ENCODE measurements around the gene NPRL2. TPM values are rescaled to one million over a fixed set of nuclear protein-coding genes. Genes with fewer than 3 reads are reported as not detected.

Gene NPRL2
- total and polyA plus RNA-seq, 9 of the 15 experiments (the other 6 are each of a cell fraction or from before 2014, with no cell fraction given): 17.4 to 40.4 (median 24.4) TPM

Other genes with a start within 250 kb of the NPRL2 start
Only the 7 nearest of the 19 such genes appear.
- 5.4 and 8.0 TPM in 2 replicates for gene HYAL1, start 47.2 kb downstream of the NPRL2 start, total RNA-seq (2014; rRNA removed)
- 2.9 and 3.3 TPM in 2 replicates for gene HYAL1, start 47.2 kb downstream of the NPRL2 start, total RNA-seq (2014; rRNA removed; fragmentation: Illumina TruSeq; extraction: Trizol)
- gene HYAL1, start 47.2 kb downstream of the NPRL2 start, total RNA-seq (2015; rRNA removed; fragmentation: Illumina TruSeq; extraction: Trizol): 4.7 and 5.3 TPM in 2 replicates
- gene HYAL1, start 47.2 kb downstream of the NPRL2 start, total RNA-seq (2021): 8.3 and 8.4 TPM in 2 replicates
- gene HYAL1, start 47.2 kb downstream of the NPRL2 start, polyA plus RNA-seq (2011; rRNA removed): 3.1 and 5.7 TPM in 2 replicates
- gene HYAL1, start 47.2 kb downstream of the NPRL2 start, polyA plus RNA-seq (2014; fragmentation: Illumina TruSeq; extraction: Trizol): 7.5 and 7.7 TPM in 2 replicates
- gene HYAL1, start 47.2 kb downstream of the NPRL2 start, polyA plus RNA-seq (2014; fragmentation: Nextera tagmentation; extraction: Ambion mirVana): 1 to 10 TPM; 1.4 to 1.6 TPM
- 7.9 and 8.5 TPM in 2 replicates for gene HYAL1, start 47.2 kb downstream of the NPRL2 start, polyA plus RNA-seq (2014; rRNA removed)
- gene HYAL2, start 28.0 kb downstream of the NPRL2 start, total RNA-seq (2014; rRNA removed): 18.4 and 22.7 TPM in 2 replicates
- gene HYAL2, start 28.0 kb downstream of the NPRL2 start, total RNA-seq (2014; rRNA removed; fragmentation: Illumina TruSeq; extraction: Trizol): 3.1 and 4.0 TPM in 2 replicates
- 11.2 and 11.4 TPM in 2 replicates for gene HYAL2, start 28.0 kb downstream of the NPRL2 start, total RNA-seq (2015; rRNA removed; fragmentation: Illumina TruSeq; extraction: Trizol)
- 12.4 and 13.3 TPM in 2 replicates for gene HYAL2, start 28.0 kb downstream of the NPRL2 start, total RNA-seq (2021)
- gene HYAL2, start 28.0 kb downstream of the NPRL2 start, polyA plus RNA-seq (2011; rRNA removed): 13.4 and 18.8 TPM in 2 replicates
- 10.2 and 13.1 TPM in 2 replicates for gene HYAL2, start 28.0 kb downstream of the NPRL2 start, polyA plus RNA-seq (2014; fragmentation: Illumina TruSeq; extraction: Trizol)
- under 1 TPM in 1 of 2 experiments, not detected in 1; 0.36 TPM for gene HYAL2, start 28.0 kb downstream of the NPRL2 start, polyA plus RNA-seq (2014; fragmentation: Nextera tagmentation; extraction: Ambion mirVana)
- gene HYAL2, start 28.0 kb downstream of the NPRL2 start, polyA plus RNA-seq (2014; rRNA removed): 11.4 and 19.4 TPM in 2 replicates
- gene TUSC2, start 22.6 kb downstream of the NPRL2 start, total RNA-seq (2014; rRNA removed): 39.9 TPM in 2 replicates
- gene TUSC2, start 22.6 kb downstream of the NPRL2 start, total RNA-seq (2014; rRNA removed; fragmentation: Illumina TruSeq; extraction: Trizol): 14.5 and 16.1 TPM in 2 replicates
- 17.2 and 18.5 TPM in 2 replicates for gene TUSC2, start 22.6 kb downstream of the NPRL2 start, total RNA-seq (2015; rRNA removed; fragmentation: Illumina TruSeq; extraction: Trizol)
- 24.6 and 25.8 TPM in 2 replicates for gene TUSC2, start 22.6 kb downstream of the NPRL2 start, total RNA-seq (2021)
- gene TUSC2, start 22.6 kb downstream of the NPRL2 start, polyA plus RNA-seq (2011; rRNA removed): 28.0 and 28.4 TPM in 2 replicates
- gene TUSC2, start 22.6 kb downstream of the NPRL2 start, polyA plus RNA-seq (2014; fragmentation: Illumina TruSeq; extraction: Trizol): 24.2 and 26.1 TPM in 2 replicates
- gene TUSC2, start 22.6 kb downstream of the NPRL2 start, polyA plus RNA-seq (2014; fragmentation: Nextera tagmentation; extraction: Ambion mirVana): 1 to 10 TPM; 2.8 to 4.4 TPM
- gene TUSC2, start 22.6 kb downstream of the NPRL2 start, polyA plus RNA-seq (2014; rRNA removed): 60.5 and 67.5 TPM in 2 replicates
- gene RASSF1, start 9.9 kb downstream of the NPRL2 start, total RNA-seq (2014; rRNA removed): 38.6 and 51.1 TPM in 2 replicates
- 14.5 and 15.3 TPM in 2 replicates for gene RASSF1, start 9.9 kb downstream of the NPRL2 start, total RNA-seq (2014; rRNA removed; fragmentation: Illumina TruSeq; extraction: Trizol)
- 22.1 and 24.6 TPM in 2 replicates for gene RASSF1, start 9.9 kb downstream of the NPRL2 start, total RNA-seq (2015; rRNA removed; fragmentation: Illumina TruSeq; extraction: Trizol)
- gene RASSF1, start 9.9 kb downstream of the NPRL2 start, total RNA-seq (2021): 32.5 and 32.9 TPM in 2 replicates
- 57.1 and 75.8 TPM in 2 replicates for gene RASSF1, start 9.9 kb downstream of the NPRL2 start, polyA plus RNA-seq (2011; rRNA removed)
- gene RASSF1, start 9.9 kb downstream of the NPRL2 start, polyA plus RNA-seq (2014; fragmentation: Illumina TruSeq; extraction: Trizol): 22.8 and 27.7 TPM in 2 replicates
- 1 to 10 TPM; 3.6 to 7.0 TPM for gene RASSF1, start 9.9 kb downstream of the NPRL2 start, polyA plus RNA-seq (2014; fragmentation: Nextera tagmentation; extraction: Ambion mirVana)
- gene RASSF1, start 9.9 kb downstream of the NPRL2 start, polyA plus RNA-seq (2014; rRNA removed): 50.8 and 56.8 TPM in 2 replicates
- 2.7 and 2.8 TPM in 2 replicates for gene ZMYND10, start 5.0 kb downstream of the NPRL2 start, total RNA-seq (2014; rRNA removed)
- gene ZMYND10, start 5.0 kb downstream of the NPRL2 start, total RNA-seq (2014; rRNA removed; fragmentation: Illumina TruSeq; extraction: Trizol): 0.35 and 0.51 TPM in 2 replicates
- 0.36 and 0.60 TPM in 2 replicates for gene ZMYND10, start 5.0 kb downstream of the NPRL2 start, total RNA-seq (2015; rRNA removed; fragmentation: Illumina TruSeq; extraction: Trizol)
- 1.1 and 1.3 TPM in 2 replicates for gene ZMYND10, start 5.0 kb downstream of the NPRL2 start, total RNA-seq (2021)
- 0.93 and 2.8 TPM in 2 replicates for gene ZMYND10, start 5.0 kb downstream of the NPRL2 start, polyA plus RNA-seq (2011; rRNA removed)
- gene ZMYND10, start 5.0 kb downstream of the NPRL2 start, polyA plus RNA-seq (2014; fragmentation: Illumina TruSeq; extraction: Trizol): 0.46 and 0.70 TPM in 2 replicates
- under 1 TPM; 0.20 to 0.29 TPM for gene ZMYND10, start 5.0 kb downstream of the NPRL2 start, polyA plus RNA-seq (2014; fragmentation: Nextera tagmentation; extraction: Ambion mirVana)
- gene ZMYND10, start 5.0 kb downstream of the NPRL2 start, polyA plus RNA-seq (2014; rRNA removed): 0.88 TPM in 2 replicates
- 13.8 and 18.8 TPM in 2 replicates for gene CYB561D2, start 87 bp upstream of the NPRL2 start, total RNA-seq (2014; rRNA removed)
- 5.1 and 8.9 TPM in 2 replicates for gene CYB561D2, start 87 bp upstream of the NPRL2 start, total RNA-seq (2014; rRNA removed; fragmentation: Illumina TruSeq; extraction: Trizol)
- gene CYB561D2, start 87 bp upstream of the NPRL2 start, total RNA-seq (2015; rRNA removed; fragmentation: Illumina TruSeq; extraction: Trizol): 9.4 and 10.0 TPM in 2 replicates
- 13.6 and 15.1 TPM in 2 replicates for gene CYB561D2, start 87 bp upstream of the NPRL2 start, total RNA-seq (2021)
- 12.3 and 15.3 TPM in 2 replicates for gene CYB561D2, start 87 bp upstream of the NPRL2 start, polyA plus RNA-seq (2011; rRNA removed)
- 6.4 and 10.0 TPM in 2 replicates for gene CYB561D2, start 87 bp upstream of the NPRL2 start, polyA plus RNA-seq (2014; fragmentation: Illumina TruSeq; extraction: Trizol)
- 1 to 10 TPM; 4.2 to 9.1 TPM for gene CYB561D2, start 87 bp upstream of the NPRL2 start, polyA plus RNA-seq (2014; fragmentation: Nextera tagmentation; extraction: Ambion mirVana)
- 13.6 and 16.6 TPM in 2 replicates for gene CYB561D2, start 87 bp upstream of the NPRL2 start, polyA plus RNA-seq (2014; rRNA removed)
- gene TMEM115, start 8.7 kb upstream of the NPRL2 start, total RNA-seq (2014; rRNA removed): 26.9 and 31.3 TPM in 2 replicates
- gene TMEM115, start 8.7 kb upstream of the NPRL2 start, total RNA-seq (2014; rRNA removed; fragmentation: Illumina TruSeq; extraction: Trizol): 4.0 and 5.9 TPM in 2 replicates
- gene TMEM115, start 8.7 kb upstream of the NPRL2 start, total RNA-seq (2015; rRNA removed; fragmentation: Illumina TruSeq; extraction: Trizol): 14.1 and 14.4 TPM in 2 replicates
- gene TMEM115, start 8.7 kb upstream of the NPRL2 start, total RNA-seq (2021): 22.5 and 24.8 TPM in 2 replicates
- 8.3 and 13.0 TPM in 2 replicates for gene TMEM115, start 8.7 kb upstream of the NPRL2 start, polyA plus RNA-seq (2011; rRNA removed)
- gene TMEM115, start 8.7 kb upstream of the NPRL2 start, polyA plus RNA-seq (2014; fragmentation: Illumina TruSeq; extraction: Trizol): 16.3 and 16.5 TPM in 2 replicates
- 1 to 10 TPM; 1.6 to 2.7 TPM for gene TMEM115, start 8.7 kb upstream of the NPRL2 start, polyA plus RNA-seq (2014; fragmentation: Nextera tagmentation; extraction: Ambion mirVana)
- gene TMEM115, start 8.7 kb upstream of the NPRL2 start, polyA plus RNA-seq (2014; rRNA removed): 17.1 and 17.3 TPM in 2 replicates

All from K562 (cell line).